Progenitor cell of endocrine pancreas (in vitro differentiated cells): Measurements from ENCODE around the gene HPCAL1. TPM values are rescaled to one million over a fixed set of nuclear protein-coding genes. Genes with fewer than 3 reads are reported as not detected.
A peak's percentile ranks its signal among the peaks of the same experiment; 100 is the strongest.

Experiments
- DNase-seq: peaks from one replicate; pipeline ENCODE4 v3.0.0; 2021; ENCODE audit warnings: low spot score; ENCODE audit not compliant: unreplicated experiment
- H3K27ac Mint-ChIP-seq: 2 replicates; pipeline ENCODE4 v1.8.0; 2021; ENCODE audit warnings: mild to moderate bottlenecking, moderate library complexity, mixed read lengths
- H3K27me3 Mint-ChIP-seq: 2 replicates; pipeline ENCODE4 v1.8.0; 2021; ENCODE audit warnings: mixed read lengths
- H3K36me3 Mint-ChIP-seq: 2 replicates; pipeline ENCODE4 v1.8.0; 2022; ENCODE audit warnings: mixed read lengths; ENCODE audit not compliant: insufficient read depth
- H3K4me1 Mint-ChIP-seq: 2 replicates; pipeline ENCODE4 v1.8.0; 2021; ENCODE audit warnings: low read depth, mixed read lengths
- H3K4me3 Mint-ChIP-seq: 2 replicates; pipeline ENCODE4 v1.8.0; 2021; ENCODE audit warnings: low read depth, mild to moderate bottlenecking, moderate library complexity, mixed read lengths
- H3K9me3 Mint-ChIP-seq: 2 replicates; pipeline ENCODE4 v1.8.0; 2021; ENCODE audit warnings: low read depth, mixed read lengths
- CTCF ChIP-seq: fragments of 200-600 bp; sonication (generic); IDR thresholded peaks from one replicate; pipeline ENCODE4 v1.5.0; 2021; ENCODE audit warnings: antibody characterized with exemption, mild to moderate bottlenecking; ENCODE audit not compliant: unreplicated experiment
- total RNA-seq: library from RNA; stranded (reverse); gene quantifications from 2 replicates; pipeline ENCODE4 v1.2.1, GENCODE V29; 2021

Gene HPCAL1
- total RNA-seq, 1 donor from 2014 or later = 16.5 TPM

- Mint-ChIP-seq H3K36me3 (no peaks in the 10 kb centered on the region), H3K27me3 (peaks cover 5% of the 10 kb centered on the region), H3K9me3 (no peaks in the 10 kb centered on the region), H3K4me3 (no peak overlapping the region), H3K4me1 (peaks cover 29% of the 10 kb centered on the region), H3K27ac (no peak overlapping the region)
- DNase-seq = no peak
- no peak for TF ChIP-seq CTCF
Observed at GRCh38 chr2:10328670-10329579, 26.2 kb downstream of the HPCAL1 start.

GRCh38 chr2:10329580-10329879, 26.8 kb downstream of the HPCAL1 start:
- Mint-ChIP-seq H3K4me1 (peaks cover 25% of the 10 kb centered on the region), H3K4me3 (no peak overlapping the region), H3K36me3 (no peaks in the 10 kb centered on the region), H3K9me3 (no peaks in the 10 kb centered on the region), H3K27ac (no peak overlapping the region), H3K27me3 (peaks cover 5% of the 10 kb centered on the region)
- DNase-seq = no peak
- no peak for TF ChIP-seq CTCF

- TF ChIP-seq CTCF = no peak
- Mint-ChIP-seq H3K27ac (peak overlapping the region; percentile 59), H3K36me3 (no peaks in the 10 kb centered on the region), H3K4me1 (peaks cover 25% of the 10 kb centered on the region), H3K27me3 (peaks cover 5% of the 10 kb centered on the region), H3K9me3 (peaks cover under 1% of the 10 kb centered on the region), H3K4me3 (no peak overlapping the region)
- DNase-seq = no peak
Observed at GRCh38 chr2:10329880-10330699, 27.4 kb downstream of the HPCAL1 start.

GRCh38 chr2:10330700-10331026, 28.0 kb downstream of the HPCAL1 start:
- Mint-ChIP-seq H3K36me3 (no peaks in the 10 kb centered on the region), H3K9me3 (peaks cover 3% of the 10 kb centered on the region), H3K4me3 (no peak overlapping the region), H3K27me3 (peaks cover 5% of the 10 kb centered on the region), H3K27ac (no peak overlapping the region), H3K4me1 (peaks cover 23% of the 10 kb centered on the region)
- TF ChIP-seq CTCF = no peak
- DNase-seq = no peak

- Mint-ChIP-seq H3K36me3 (peaks cover 1% of the 10 kb centered on the region), H3K4me1 (peaks cover 18% of the 10 kb centered on the region), H3K27me3 (peaks cover 5% of the 10 kb centered on the region), H3K4me3 (no peak overlapping the region), H3K9me3 (peaks cover 3% of the 10 kb centered on the region), H3K27ac (no peak overlapping the region)
- TF ChIP-seq CTCF = no peak
- no peak for DNase-seq
Observed at GRCh38 chr2:10331027-10331701, 28.5 kb downstream of the HPCAL1 start.
